RPMI7951 (cell line): ENCODE results near the gene RANBP3. TPM values are rescaled to one million over a fixed set of nuclear protein-coding genes. Genes with fewer than 3 reads are reported as not detected.
A peak's percentile ranks its signal among the peaks of the same experiment; 100 is the strongest.

Source experiments
- DNase-seq: peaks from one replicate; pipeline ENCODE4 v3.0.0-alpha.2; 2012; ENCODE audit warnings: low read depth
- total RNA-seq: library from RNA; depleted of rRNA; stranded (reverse); fragments of >200 nt; shearing (Covaris generic); gene quantifications from 2 replicates; pipeline ENCODE4 v1.2.3, GENCODE V29; 2014

RANBP3 gene
- total RNA-seq, 1 experiment from 2014 or later, result 54.9 TPM

- no peak for DNase-seq
These were observed 27.2 kb downstream of the RANBP3 start for GRCh38 chr19:5950741-5951140.

DNA sequence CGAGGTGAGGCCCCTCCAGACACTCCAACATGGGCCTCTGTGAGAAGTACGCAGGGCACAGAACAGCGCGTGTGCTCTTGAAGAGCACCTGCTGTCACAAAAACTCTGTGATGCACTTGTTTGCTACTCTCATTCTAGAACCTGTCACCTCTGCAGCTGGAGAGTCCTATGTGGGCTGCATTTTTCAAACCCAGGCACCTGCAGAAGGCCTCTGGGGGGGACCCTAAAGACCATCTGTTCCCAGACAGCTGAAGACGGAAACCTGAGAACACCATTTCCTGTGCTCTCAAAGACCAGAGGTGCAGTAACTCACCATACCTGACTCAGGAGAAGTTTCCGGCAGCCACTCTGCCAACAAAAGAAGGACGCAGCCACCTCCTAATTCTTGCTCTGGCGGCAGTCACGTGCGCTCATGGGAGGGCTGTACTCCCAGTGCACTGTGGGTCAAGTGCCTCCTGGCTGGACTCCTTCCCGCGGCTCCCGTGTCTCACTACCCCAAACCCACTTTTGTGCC lies 28.1 kb downstream of the RANBP3 start:
- DNase-seq, result no peak

GRCh38 chr19:5948752-5949564 lies 29.0 kb downstream of the RANBP3 start:
- no peak for DNase-seq

DNA sequence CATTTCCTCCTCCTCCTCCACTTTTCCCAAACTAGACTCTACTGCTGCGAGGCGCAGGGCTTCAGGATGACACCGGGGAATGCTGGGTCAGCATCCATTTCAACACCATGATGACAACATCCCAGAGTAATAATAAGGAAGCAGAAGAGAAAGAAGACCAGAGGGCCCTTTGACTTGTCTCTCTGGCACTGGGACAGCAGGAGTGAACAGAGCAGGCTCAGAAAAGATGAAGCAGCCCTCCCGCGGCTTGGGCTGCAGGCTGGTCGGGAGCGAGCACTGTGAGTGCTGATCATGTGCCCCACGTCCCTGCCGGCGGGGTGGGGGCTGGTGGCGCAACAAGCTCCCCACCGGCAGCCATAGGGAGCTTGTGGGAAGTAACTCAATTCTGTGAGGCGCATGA lies 30.5 kb downstream of the RANBP3 start:
- DNase-seq, result no peak

DNA sequence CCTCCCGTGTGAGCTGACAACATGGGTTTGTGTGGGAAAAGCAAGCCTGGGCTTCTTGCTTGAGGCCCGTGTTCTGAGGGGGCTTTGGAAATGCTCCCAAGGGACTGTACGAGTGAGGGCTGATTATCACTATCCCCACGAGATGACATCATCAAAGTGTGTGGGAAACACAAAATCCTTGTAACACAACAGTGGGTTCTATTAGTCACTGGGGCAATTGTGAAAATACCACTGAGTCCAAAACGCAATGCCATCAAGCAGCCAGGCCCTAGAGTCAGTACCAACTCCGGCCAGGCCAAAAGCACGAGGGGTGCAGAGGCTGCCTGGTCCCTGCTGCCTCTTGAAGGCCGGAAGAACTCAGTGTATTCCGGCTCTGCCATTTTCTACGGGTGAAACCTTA lies 34.3 kb downstream of the RANBP3 start:
- no peak for DNase-seq

GRCh38 chr19:5943045-5943444 lies 34.9 kb downstream of the RANBP3 start:
- DNase-seq, result no peak

- no peak for DNase-seq
These were observed 36.3 kb downstream of the RANBP3 start for GRCh38 chr19:5941673-5942072.

- DNase-seq, result no peak
These were observed 37.4 kb downstream of the RANBP3 start for GRCh38 chr19:5940260-5941208.

GRCh38 chr19:5937550-5937949 lies 40.4 kb downstream of the RANBP3 start:
- DNase-seq, result no peak

DNA sequence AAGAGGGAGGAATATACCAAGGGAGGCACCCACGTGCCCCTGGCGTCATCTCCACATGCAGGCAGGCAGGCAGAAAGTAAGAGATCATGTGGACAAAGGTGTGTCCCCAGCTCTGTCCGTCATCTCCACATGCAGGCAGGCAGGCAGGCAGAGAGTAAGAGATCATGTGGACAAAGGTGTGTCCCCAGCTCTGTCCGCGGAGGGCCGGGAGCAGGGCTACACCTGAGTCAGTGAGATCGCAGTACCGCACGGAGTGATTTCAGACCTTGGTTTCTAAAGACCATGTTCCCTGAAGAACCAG lies 41.7 kb downstream of the RANBP3 start:
- no peak for DNase-seq

- DNase-seq, result no peak
These were observed 42.3 kb downstream of the RANBP3 start for GRCh38 chr19:5935473-5936291.

DNA sequence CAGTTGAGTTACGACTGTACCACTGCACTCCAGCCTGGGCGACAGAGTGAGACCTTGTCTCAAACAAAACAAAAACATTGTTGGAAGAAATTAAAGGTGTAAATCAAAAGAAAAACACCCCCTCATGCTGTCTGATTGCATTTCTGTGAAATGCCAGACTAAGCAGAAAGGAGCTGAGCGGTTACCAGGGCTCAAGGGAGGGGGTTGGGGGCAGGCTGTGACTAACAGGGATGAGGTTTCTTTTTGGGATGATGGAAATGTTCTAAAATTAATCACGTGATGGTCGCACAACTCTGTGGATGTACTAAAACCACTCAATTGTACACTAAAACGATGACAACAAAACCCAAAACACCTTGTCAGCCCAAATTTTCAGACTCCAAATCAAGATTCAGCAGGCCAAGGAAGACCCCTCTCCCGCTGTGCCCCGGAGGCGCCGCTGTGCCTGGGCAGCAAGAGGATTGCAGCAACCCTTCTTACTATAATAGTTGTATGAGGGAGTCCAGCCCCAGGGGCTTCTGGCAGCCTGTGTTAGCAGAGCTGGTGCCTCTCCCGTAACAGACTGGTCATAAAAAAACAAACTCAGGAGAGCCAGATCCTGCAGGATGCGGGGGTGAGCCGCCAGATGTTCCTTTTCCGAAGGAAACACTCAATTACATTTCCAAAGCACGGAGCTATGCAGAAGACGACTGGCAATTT lies 43.0 kb downstream of the RANBP3 start:
- DNase-seq, result peak; percentile 64

- no peak for DNase-seq
These were observed 43.9 kb downstream of the RANBP3 start for GRCh38 chr19:5934069-5934401.

- DNase-seq, result no peak
These were observed 44.4 kb downstream of the RANBP3 start for GRCh38 chr19:5933391-5934068.

DNA sequence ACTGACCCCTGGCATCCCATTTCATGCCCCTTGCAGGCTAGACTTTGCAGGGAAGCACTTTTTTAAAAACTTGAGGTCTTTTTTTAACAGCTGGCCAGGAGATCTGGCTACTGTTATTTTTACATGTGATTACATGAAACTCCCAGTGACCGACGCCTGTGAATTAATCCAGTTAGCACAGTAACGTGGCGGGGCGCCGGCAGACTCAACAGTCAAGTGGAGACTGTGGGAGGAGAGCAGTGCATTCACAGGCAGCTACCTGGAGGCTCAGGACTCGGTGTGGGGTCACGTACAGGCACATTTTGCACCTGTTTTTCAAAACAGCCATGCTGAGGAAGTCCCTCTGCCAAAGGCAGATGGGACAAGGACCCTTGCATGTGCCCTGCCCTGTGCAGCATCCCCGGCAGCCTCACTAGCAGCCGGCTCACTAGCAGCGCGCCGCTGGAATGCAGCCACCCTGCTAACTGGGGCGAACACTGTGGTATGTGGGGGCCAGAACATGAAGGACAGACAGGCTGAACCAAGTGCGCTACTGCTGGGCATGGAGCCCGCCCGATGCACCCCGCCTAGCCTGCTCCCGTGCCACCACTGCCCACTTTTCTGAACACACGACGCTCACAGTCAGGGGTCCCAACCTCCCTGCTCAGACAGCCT lies 45.2 kb downstream of the RANBP3 start:
- DNase-seq, result no peak

GRCh38 chr19:5932146-5932545 lies 45.8 kb downstream of the RANBP3 start:
- DNase-seq, result no peak

DNA sequence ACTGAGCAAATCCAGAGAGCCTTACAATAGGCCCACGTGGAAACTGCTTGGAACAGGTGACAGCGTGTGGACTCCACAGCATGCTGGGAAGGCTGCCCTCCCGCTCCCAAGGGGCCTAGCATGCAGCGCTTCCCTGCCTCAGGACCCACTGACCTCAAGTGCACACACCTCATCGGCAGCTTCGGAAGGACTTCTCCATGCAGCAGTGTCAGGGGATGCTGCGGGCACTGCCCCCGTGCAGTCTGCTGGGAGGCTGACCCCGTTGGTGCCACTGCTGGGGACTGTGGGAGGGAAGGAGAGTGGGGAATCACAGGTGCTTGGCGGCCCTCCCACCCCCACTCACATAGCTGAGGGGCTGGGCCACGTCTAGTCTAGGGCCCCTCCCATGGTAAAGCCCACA lies 46.7 kb downstream of the RANBP3 start:
- no peak for DNase-seq

GRCh38 chr19:5929625-5930024 lies 48.3 kb downstream of the RANBP3 start:
- DNase-seq, result no peak

GRCh38 chr19:5929179-5929578 lies 48.8 kb downstream of the RANBP3 start:
- no peak for DNase-seq

DNA sequence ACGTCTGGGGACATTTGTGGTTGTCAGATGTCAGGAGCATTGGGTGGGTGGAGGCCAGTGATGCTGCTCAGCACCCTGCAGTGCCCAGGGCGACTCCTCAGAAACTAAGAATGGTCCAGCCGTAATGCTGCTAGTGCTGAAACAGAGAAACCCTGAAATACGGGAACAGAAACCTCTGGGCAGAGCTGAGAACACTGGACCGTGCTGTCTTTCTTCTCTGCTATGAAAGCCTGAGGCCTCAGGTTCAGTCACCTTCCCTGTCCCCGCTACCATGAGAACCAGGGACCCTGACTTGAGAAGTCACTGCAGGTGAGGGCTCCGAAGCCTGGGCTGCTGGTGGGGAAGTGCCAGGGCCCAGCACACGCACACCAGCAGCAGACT lies 50.5 kb downstream of the RANBP3 start:
- DNase-seq, result no peak
